GM18870 (cell line): ENCODE results near the gene FSIP2.
"Not testable (repeated sequence)": the region's sequence is repeated elsewhere in the genome, so short reads cannot be mapped to it uniquely, and the experiment has no call there.

Experiments
- ATAC-seq: cut with Tn5 transposase; IDR thresholded peaks from one replicate; pipeline ENCODE4 v1.9.1; 2021; ENCODE audit warnings: moderate library complexity; ENCODE audit not compliant: unreplicated experiment

The FSIP2 gene

GRCh38 chr2:185806783-185807182, 68.2 kb downstream of the FSIP2 start:
- ATAC-seq: no peak

- ATAC-seq: no peak
Measured at GRCh38 chr2:185807351-185807750, 68.7 kb downstream of the FSIP2 start.

GRCh38 chr2:185811580-185811979, 73.0 kb downstream of the FSIP2 start:
- ATAC-seq: no peak

- ATAC-seq: no peak
Measured at GRCh38 chr2:185813707-185814106, 75.1 kb downstream of the FSIP2 start.

- no peak for ATAC-seq
Measured at GRCh38 chr2:185817991-185818390, 79.4 kb downstream of the FSIP2 start.

GRCh38 chr2:185821467-185821866, 82.9 kb downstream of the FSIP2 start:
- no peak for ATAC-seq

GRCh38 chr2:185823773-185824172, 85.2 kb downstream of the FSIP2 start:
- no peak for ATAC-seq

- no peak for ATAC-seq
Measured at GRCh38 chr2:185825557-185825956, 87.0 kb downstream of the FSIP2 start.

GRCh38 chr2:185828326-185828725, 89.7 kb downstream of the FSIP2 start:
- ATAC-seq: no peak

GRCh38 chr2:185833864-185834263, 95.3 kb downstream of the FSIP2 start:
- ATAC-seq: no peak

- no peak for ATAC-seq
Measured at GRCh38 chr2:185835974-185836373, 97.4 kb downstream of the FSIP2 start.

GRCh38 chr2:185854885-185855284, 116.3 kb downstream of the FSIP2 start:
- ATAC-seq: no peak

GRCh38 chr2:185857691-185858090, 119.1 kb downstream of the FSIP2 start:
- no peak for ATAC-seq

- no peak for ATAC-seq
Measured at GRCh38 chr2:185859506-185859905, 120.9 kb downstream of the FSIP2 start.

- no peak for ATAC-seq
Measured at GRCh38 chr2:185860321-185860720, 121.7 kb downstream of the FSIP2 start.

- no peak for ATAC-seq
Measured at GRCh38 chr2:185862657-185863398, 124.2 kb downstream of the FSIP2 start.

GRCh38 chr2:185864468-185865260, 126.1 kb downstream of the FSIP2 start:
- ATAC-seq: not testable (repeated sequence)

- ATAC-seq: no peak
Measured at GRCh38 chr2:185875136-185875931, 136.7 kb downstream of the FSIP2 start.

- ATAC-seq: no peak
Measured at GRCh38 chr2:185876234-185876633, 137.6 kb downstream of the FSIP2 start.

- no peak for ATAC-seq
Measured at GRCh38 chr2:185880396-185880795, 141.8 kb downstream of the FSIP2 start.
